MM.1S (cell line): ENCODE measurements around the gene MAPK10.
"Not testable (repeated sequence)": the region's sequence is repeated elsewhere in the genome, so short reads cannot be mapped to it uniquely, and the experiment has no call there.

Source experiments
- DNase-seq: peaks from one replicate; pipeline ENCODE4 v3.0.0-alpha.2; 2015
- H2AFZ ChIP-seq: fragments of 300-600 bp; sonication (generic); 2 replicates; pipeline ENCODE4 v1.6.0; 2016; ENCODE audit warnings: antibody characterized with exemption, low read length
- H3F3A ChIP-seq: fragments of 300-600 bp; sonication (generic); 2 replicates; pipeline ENCODE4 v1.6.1; 2016; ENCODE audit warnings: mild to moderate bottlenecking, antibody characterized with exemption, low read length, moderate library complexity, mixed read lengths; ENCODE audit not compliant: insufficient read depth
- H3K27ac ChIP-seq: fragments of 300-600 bp; sonication (generic); 2 replicates; pipeline ENCODE4 v1.5.1; 2016; ENCODE audit warnings: mild to moderate bottlenecking, low read length
- H3K27me3 ChIP-seq: fragments of 300-600 bp; sonication (generic); replicated peaks from 2 replicates; pipeline ENCODE4 v1.6.0; 2016; ENCODE audit warnings: low read length; ENCODE audit not compliant: insufficient read depth
- H3K36me3 ChIP-seq: fragments of 300-600 bp; sonication (generic); replicated peaks from 2 replicates; pipeline ENCODE4 v1.6.1; 2016; ENCODE audit warnings: mild to moderate bottlenecking, low read length, mixed read lengths; ENCODE audit not compliant: insufficient read depth
- H3K4me1 ChIP-seq: fragments of 300-600 bp; sonication (generic); 2 replicates; pipeline ENCODE4 v1.6.1; 2016; ENCODE audit warnings: low read length, mixed read lengths
- H3K4me2 ChIP-seq: fragments of 300-600 bp; sonication (generic); 2 replicates; pipeline ENCODE4 v1.6.0; 2016; ENCODE audit warnings: low read depth, low read length
- H3K4me3 ChIP-seq: fragments of 300-600 bp; sonication (generic); 2 replicates; pipeline ENCODE4 v1.5.1; 2016; ENCODE audit warnings: low read length, mixed read lengths
- H3K79me2 ChIP-seq: fragments of 300-600 bp; sonication (generic); 2 replicates; pipeline ENCODE4 v1.6.1; 2016; ENCODE audit warnings: mixed run types, low read length, mixed read lengths
- H3K9ac ChIP-seq: fragments of 300-600 bp; sonication (generic); 2 replicates; pipeline ENCODE4 v1.6.1; 2016; ENCODE audit warnings: low read length, mixed read lengths
- H3K9me2 ChIP-seq: fragments of 300-600 bp; sonication (generic); replicated peaks from 2 replicates; pipeline ENCODE4 v1.6.1; 2016; ENCODE audit warnings: mild to moderate bottlenecking, low read length, mixed read lengths; ENCODE audit not compliant: insufficient read depth
- H3K9me3 ChIP-seq: fragments of 300-600 bp; sonication (generic); replicated peaks from 2 replicates; pipeline ENCODE4 v1.6.1; 2016; ENCODE audit warnings: mild to moderate bottlenecking, low read length, mixed read lengths; ENCODE audit not compliant: insufficient read depth
- H4K20me1 ChIP-seq: fragments of 300-600 bp; sonication (generic); 2 replicates; pipeline ENCODE4 v1.6.1; 2016; ENCODE audit warnings: mild to moderate bottlenecking, low read length, moderate library complexity, mixed read lengths; ENCODE audit not compliant: insufficient read depth
- EZH2 ChIP-seq: fragments of 300-600 bp; sonication (generic); optimal IDR thresholded peaks from 2 replicates; pipeline ENCODE3; 2017; ENCODE audit warnings: low read depth, mild to moderate bottlenecking, antibody characterized with exemption, low read length, mixed read lengths
- EZH2phosphoT487 ChIP-seq: fragments of 300-600 bp; sonication (generic); IDR thresholded peaks from 2 replicates; pipeline ENCODE4 v1.6.1; 2018; ENCODE audit warnings: antibody characterized with exemption, low read length
- TF ChIP-seq, protein P1 (sequence below): fragments of 300-600 bp; sonication (generic); IDR thresholded peaks from 2 replicates; pipeline ENCODE4 v1.5.1; 2016; ENCODE audit warnings: antibody characterized with exemption, low read length, mixed read lengths

The MAPK10 gene

DNA sequence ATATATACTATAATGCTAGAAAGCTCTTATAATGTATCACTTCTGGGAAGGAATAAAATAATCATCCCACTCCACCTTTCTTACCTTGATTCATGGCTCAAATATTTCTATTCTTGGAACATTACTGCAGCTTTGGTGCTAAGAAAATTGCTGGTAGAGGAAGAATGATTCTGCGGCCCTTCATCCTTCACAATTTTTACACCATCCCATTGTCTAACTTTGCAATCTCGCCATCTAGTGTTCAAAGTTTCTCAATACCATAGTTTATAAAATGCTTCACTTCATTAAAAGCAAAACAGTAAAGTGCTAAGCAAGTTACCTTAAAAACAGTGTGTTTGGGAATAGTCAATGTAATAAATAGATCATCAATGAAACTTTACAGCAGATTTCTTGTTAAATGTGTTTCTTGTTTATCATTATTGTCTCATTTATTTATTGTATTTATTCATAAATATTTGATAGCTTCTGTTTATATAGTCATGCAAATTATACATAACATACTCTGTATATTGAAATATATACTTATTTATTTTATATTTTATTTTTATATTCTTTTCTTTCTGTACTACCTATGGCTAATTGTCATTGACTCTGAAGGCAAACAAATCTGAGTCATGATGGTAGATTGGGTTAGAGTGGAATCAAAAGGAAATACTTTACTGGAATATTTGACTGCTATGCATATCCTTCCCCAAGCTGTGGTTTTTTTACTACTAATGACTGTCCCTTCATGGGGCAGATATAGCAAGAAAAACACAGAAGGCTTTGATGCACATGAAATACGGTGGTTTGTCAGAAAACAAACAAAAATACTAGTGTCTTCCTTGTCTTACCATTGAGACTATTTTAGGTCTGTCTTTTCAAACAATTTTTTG, 390.7 kb downstream of the MAPK10 start:
- Histone ChIP-seq H2AFZ (no peak overlapping the region), H3K9me3 (no peaks in the 10 kb centered on the region), H3F3A (no peaks in the 10 kb centered on the region), H3K4me1 (no peaks in the 10 kb centered on the region), H4K20me1 (no peaks in the 10 kb centered on the region), H3K27me3 (no peaks in the 10 kb centered on the region), H3K27ac (no peak overlapping the region), H3K9me2 (no peaks in the 10 kb centered on the region), H3K36me3 (no peaks in the 10 kb centered on the region), H3K4me2 (no peak overlapping the region), H3K9ac (no peak overlapping the region), H3K79me2 (no peaks in the 10 kb centered on the region), H3K4me3 (no peak overlapping the region)
- DNase-seq, result peak; percentile 43
- TF ChIP-seq, protein P1, sequence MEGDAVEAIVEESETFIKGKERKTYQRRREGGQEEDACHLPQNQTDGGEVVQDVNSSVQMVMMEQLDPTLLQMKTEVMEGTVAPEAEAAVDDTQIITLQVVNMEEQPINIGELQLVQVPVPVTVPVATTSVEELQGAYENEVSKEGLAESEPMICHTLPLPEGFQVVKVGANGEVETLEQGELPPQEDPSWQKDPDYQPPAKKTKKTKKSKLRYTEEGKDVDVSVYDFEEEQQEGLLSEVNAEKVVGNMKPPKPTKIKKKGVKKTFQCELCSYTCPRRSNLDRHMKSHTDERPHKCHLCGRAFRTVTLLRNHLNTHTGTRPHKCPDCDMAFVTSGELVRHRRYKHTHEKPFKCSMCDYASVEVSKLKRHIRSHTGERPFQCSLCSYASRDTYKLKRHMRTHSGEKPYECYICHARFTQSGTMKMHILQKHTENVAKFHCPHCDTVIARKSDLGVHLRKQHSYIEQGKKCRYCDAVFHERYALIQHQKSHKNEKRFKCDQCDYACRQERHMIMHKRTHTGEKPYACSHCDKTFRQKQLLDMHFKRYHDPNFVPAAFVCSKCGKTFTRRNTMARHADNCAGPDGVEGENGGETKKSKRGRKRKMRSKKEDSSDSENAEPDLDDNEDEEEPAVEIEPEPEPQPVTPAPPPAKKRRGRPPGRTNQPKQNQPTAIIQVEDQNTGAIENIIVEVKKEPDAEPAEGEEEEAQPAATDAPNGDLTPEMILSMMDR, result peak; percentile 60
- TF ChIP-seq EZH2phosphoT487, result no peak
- TF ChIP-seq EZH2, result no peak

DNA sequence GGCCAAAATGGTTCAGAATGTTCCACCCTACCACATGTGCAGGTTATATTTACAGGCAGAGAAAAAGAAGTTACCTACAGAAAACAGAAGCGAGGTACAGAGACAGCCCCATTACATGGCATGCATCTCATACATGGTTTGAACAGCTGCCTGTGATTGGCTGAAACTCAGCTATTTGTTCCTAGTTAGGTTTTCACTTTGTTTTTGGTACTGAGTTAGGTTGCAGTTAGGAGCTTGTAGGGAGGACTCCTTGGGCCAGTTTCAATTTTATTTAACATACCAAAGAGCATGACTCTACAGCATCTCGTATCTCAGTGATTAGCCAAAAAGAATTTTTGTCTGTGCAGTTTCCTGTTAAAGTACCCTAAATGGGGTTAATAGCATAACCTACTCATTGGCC, 392.0 kb downstream of the MAPK10 start:
- Histone ChIP-seq H3K9me3 (no peaks in the 10 kb centered on the region), H3K79me2 (no peaks in the 10 kb centered on the region), H3K27ac (no peak overlapping the region), H3K4me2 (no peak overlapping the region), H3F3A (no peaks in the 10 kb centered on the region), H3K9me2 (no peaks in the 10 kb centered on the region), H3K4me3 (no peak overlapping the region), H3K27me3 (no peaks in the 10 kb centered on the region), H3K36me3 (no peaks in the 10 kb centered on the region), H3K4me1 (no peaks in the 10 kb centered on the region), H4K20me1 (no peaks in the 10 kb centered on the region), H2AFZ (no peak overlapping the region), H3K9ac (no peak overlapping the region)
- TF ChIP-seq EZH2phosphoT487 (no peak), EZH2 (no peak)
- TF ChIP-seq, protein P1, result no peak
- DNase-seq, result no peak

DNA sequence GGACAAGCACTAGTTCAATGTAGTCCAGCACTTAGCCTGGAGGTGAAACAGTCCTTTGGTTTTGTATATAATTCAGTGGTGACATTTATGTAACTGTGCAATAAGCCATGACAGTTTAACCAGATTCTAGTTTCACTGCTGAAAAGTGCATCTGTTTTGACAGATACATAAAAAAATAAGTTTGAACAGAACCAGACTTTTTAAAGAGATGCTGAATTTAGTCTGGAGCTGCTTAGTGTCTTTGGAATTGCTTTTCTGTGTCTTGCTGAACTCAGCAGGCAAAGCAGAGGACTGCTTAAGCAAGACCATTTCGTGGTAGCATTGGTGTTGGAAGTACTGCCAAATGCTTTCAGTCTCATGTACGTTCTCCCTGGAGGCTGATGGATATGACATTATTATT, 393.5 kb downstream of the MAPK10 start:
- no peak for TF ChIP-seq EZH2phosphoT487
- no peak for TF ChIP-seq EZH2
- H2AFZ ChIP-seq, result no peak overlapping the region

GRCh38 chr4:85965529-85965928, 394.3 kb downstream of the MAPK10 start:
- H3K4me1 ChIP-seq, result no peaks in the 10 kb centered on the region
- H3K9me3 ChIP-seq, result no peaks in the 10 kb centered on the region
- no peaks in the 10 kb centered on the region for H3K27me3 ChIP-seq
- H3K27ac ChIP-seq, result no peak overlapping the region
- no peaks in the 10 kb centered on the region for H3K9me2 ChIP-seq
- no peak overlapping the region for H3K4me2 ChIP-seq
- H4K20me1 ChIP-seq, result no peaks in the 10 kb centered on the region
- H3K4me3 ChIP-seq, result no peak overlapping the region
- H3K79me2 ChIP-seq, result no peaks in the 10 kb centered on the region
- no peak overlapping the region for H3K9ac ChIP-seq
- no peaks in the 10 kb centered on the region for H3K36me3 ChIP-seq
- no peak for DNase-seq
- no peak for TF ChIP-seq EZH2
- TF ChIP-seq, protein P1, result no peak
- no peak for TF ChIP-seq EZH2phosphoT487
- H2AFZ ChIP-seq, result no peak overlapping the region
- H3F3A ChIP-seq, result no peaks in the 10 kb centered on the region

More for the DNA sequence above, 393.5 kb downstream of the MAPK10 start:
- no peaks in the 10 kb centered on the region for H3F3A ChIP-seq
- H3K9ac ChIP-seq, result no peak overlapping the region
- no peaks in the 10 kb centered on the region for H3K79me2 ChIP-seq
- no peak overlapping the region for H3K27ac ChIP-seq
- no peaks in the 10 kb centered on the region for H3K9me2 ChIP-seq
- H3K9me3 ChIP-seq, result no peaks in the 10 kb centered on the region
- H3K36me3 ChIP-seq, result no peaks in the 10 kb centered on the region
- DNase-seq, result no peak
- no peaks in the 10 kb centered on the region for H3K27me3 ChIP-seq
- H4K20me1 ChIP-seq, result no peaks in the 10 kb centered on the region
- no peak overlapping the region for H3K4me3 ChIP-seq
- no peaks in the 10 kb centered on the region for H3K4me1 ChIP-seq
- H3K4me2 ChIP-seq, result no peak overlapping the region

- not testable (repeated sequence) for H3K4me1 ChIP-seq, H3K27ac ChIP-seq, H3K9me2 ChIP-seq, H3K4me3 ChIP-seq, H3K4me2 ChIP-seq, H4K20me1 ChIP-seq, H3K9me3 ChIP-seq, H3K79me2 ChIP-seq, H3K27me3 ChIP-seq, DNase-seq, H2AFZ ChIP-seq, H3K36me3 ChIP-seq, H3F3A ChIP-seq, H3K9ac ChIP-seq
Observed at GRCh38 chr4:85965017-85965416, 394.8 kb downstream of the MAPK10 start.
